ENCODE measurements around the gene MAP2K3. TPM values are rescaled to one million over a fixed set of nuclear protein-coding genes. Genes with fewer than 3 reads are reported as not detected.

Gene MAP2K3
- total and polyA plus RNA-seq, 4 donors, result 36.4 to 111 (median 76.7) TPM

- Histone ChIP-seq H3K4me3 (no peak overlapping the region), H3K4me1 (ENCODE audit: control insufficient read depth in 5 of 5, insufficient read depth in 5 of 5, low read length in 5 of 5) (peaks cover 7 to 29% (median 28%) of the 10 kb centered on the region in 5 donors), H3K27ac (ENCODE audit: low read depth in 1 of 2, low read length in 1 of 2) (no peak overlapping the region), H3K9ac (ENCODE audit: insufficient read depth in 1 of 2, low read length in 2 of 2) (no peak overlapping the region), H3K9me3 (ENCODE audit: control insufficient read depth in 4 of 4, insufficient read depth in 3 of 4, low read length in 3 of 4) (peaks cover 0 to 4% (median 0%) of the 10 kb centered on the region in 4 donors), H3K36me3 (ENCODE audit: control insufficient read depth in 4 of 4, insufficient read depth in 4 of 4, low read length in 4 of 4) (peaks cover 0 to 12% (median 1%) of the 10 kb centered on the region in 4 donors), H3K27me3 (ENCODE audit: control insufficient read depth in 3 of 3, insufficient read depth in 3 of 3, low read length in 2 of 3) (no peaks in the 10 kb centered on the region)
- no peak for TF ChIP-seq CTCF (IDR thresholded peaks at IDR 0.05; ENCODE audit: control extremely low read depth, extremely low read depth)
- no peak for DNase-seq
- ATAC-seq (ENCODE audit: insufficient read depth, low FRiP score), result no peak
- 74 to 76% methylated on average over 10 of the region's 10 CpGs for WGBS, 2 donors
Observed at GRCh38 chr17:21291357-21291756, 6.8 kb downstream of the MAP2K3 start.

- ATAC-seq (ENCODE audit: insufficient read depth, low FRiP score) (no peak), DNase-seq (no peak)
- 64 to 65% methylated on average over 12 of the region's 12 CpGs for WGBS, 2 donors
- Histone ChIP-seq H3K9me3 (ENCODE audit: control insufficient read depth in 4 of 4, insufficient read depth in 3 of 4, low read length in 3 of 4) (peaks cover 0 to 4% (median 0%) of the 10 kb centered on the region in 4 donors), H3K4me3 (no peak overlapping the region), H3K36me3 (ENCODE audit: control insufficient read depth in 4 of 4, insufficient read depth in 4 of 4, low read length in 4 of 4) (peaks cover 0 to 12% (median 1%) of the 10 kb centered on the region in 4 donors), H3K9ac (ENCODE audit: insufficient read depth in 1 of 2, low read length in 2 of 2) (no peak overlapping the region), H3K4me1 (ENCODE audit: control insufficient read depth in 5 of 5, insufficient read depth in 5 of 5, low read length in 5 of 5) (peaks cover 7 to 31% (median 23%) of the 10 kb centered on the region in 5 donors), H3K27ac (ENCODE audit: low read depth in 1 of 2, low read length in 1 of 2) (no peak overlapping the region), H3K27me3 (ENCODE audit: control insufficient read depth in 3 of 3, insufficient read depth in 3 of 3, low read length in 2 of 3) (no peaks in the 10 kb centered on the region)
- no peak for TF ChIP-seq CTCF (IDR thresholded peaks at IDR 0.05; ENCODE audit: control extremely low read depth, extremely low read depth)
Observed at GRCh38 chr17:21291862-21292261, 7.4 kb downstream of the MAP2K3 start.

- DNase-seq (no peak), ATAC-seq (ENCODE audit: insufficient read depth, low FRiP score) (no peak)
- Histone ChIP-seq H3K27ac (ENCODE audit: low read depth in 1 of 2, low read length in 1 of 2) (no peak overlapping the region), H3K36me3 (ENCODE audit: control insufficient read depth in 4 of 4, insufficient read depth in 4 of 4, low read length in 4 of 4) (peaks cover 0 to 12% (median 1%) of the 10 kb centered on the region in 4 donors), H3K4me1 (ENCODE audit: control insufficient read depth in 5 of 5, insufficient read depth in 5 of 5, low read length in 5 of 5) (peaks cover 0 to 26% (median 10%) of the 10 kb centered on the region in 5 donors), H3K4me3 (no peak overlapping the region), H3K27me3 (ENCODE audit: control insufficient read depth in 3 of 3, insufficient read depth in 3 of 3, low read length in 2 of 3) (no peaks in the 10 kb centered on the region), H3K9ac (ENCODE audit: insufficient read depth in 1 of 2, low read length in 2 of 2) (no peak overlapping the region), H3K9me3 (ENCODE audit: control insufficient read depth in 4 of 4, insufficient read depth in 3 of 4, low read length in 3 of 4) (peaks cover 0 to 4% (median 0%) of the 10 kb centered on the region in 4 donors)
- TF ChIP-seq CTCF (IDR thresholded peaks at IDR 0.05; ENCODE audit: control extremely low read depth, extremely low read depth), result no peak
- WGBS, 2 donors, result 82 to 83% methylated on average over 20 of the region's 20 CpGs
Observed at GRCh38 chr17:21292867-21293830, 8.6 kb downstream of the MAP2K3 start.
